Endometrial microvascular endothelial cells (primary cell): ENCODE data around the gene CYTH4. TPM values are rescaled to one million over a fixed set of nuclear protein-coding genes. Genes with fewer than 3 reads are reported as not detected.

ENCODE experiments used
- in situ Hi-C: cut with HindIII; loops from 2 replicates; pipeline ENCODE4 v1.10.0; 2017; ENCODE audit warnings: low sequenced_read_pairs, low pct_unique_long_range_greater_than_20kb; ENCODE audit errors: inconsistent ontology term
- total RNA-seq: library from RNA; depleted of rRNA; stranded (reverse); fragments of >200 nt; gene quantifications from one replicate; pipeline ENCODE4 v1.2.3, GENCODE V29; 2015; ENCODE audit errors: inconsistent ontology term

Gene CYTH4
- total RNA-seq, 1 donor from 2014 or later, result 0.19 TPM

GRCh38 chr22:37284126-37284804 lies 2.0 kb downstream of the CYTH4 start:
- in situ Hi-C loops, result no loop called here

GRCh38 chr22:37284805-37285355 lies 2.6 kb downstream of the CYTH4 start:
- in situ Hi-C loops, result no loop called here

GRCh38 chr22:37285937-37286336 lies 3.6 kb downstream of the CYTH4 start:
- in situ Hi-C loops, result no loop called here

- in situ Hi-C loops, result no loop called here
Measured at GRCh38 chr22:37287550-37287951, 5.2 kb downstream of the CYTH4 start.

- in situ Hi-C loops, result no loop called here
Measured at GRCh38 chr22:37288521-37288920, 6.2 kb downstream of the CYTH4 start.

GRCh38 chr22:37289156-37289735 lies 6.9 kb downstream of the CYTH4 start:
- in situ Hi-C loops, result no loop called here

- in situ Hi-C loops, result no loop called here
Measured at GRCh38 chr22:37290737-37291136, 8.4 kb downstream of the CYTH4 start.

GRCh38 chr22:37291559-37292298 lies 9.4 kb downstream of the CYTH4 start:
- in situ Hi-C loops, result no loop called here

GRCh38 chr22:37292641-37293040 lies 10.3 kb downstream of the CYTH4 start:
- in situ Hi-C loops, result no loop called here

GRCh38 chr22:37293172-37293571 lies 10.9 kb downstream of the CYTH4 start:
- in situ Hi-C loops, result no loop called here

- in situ Hi-C loops, result no loop called here
Measured at GRCh38 chr22:37294747-37295146, 12.4 kb downstream of the CYTH4 start.

GRCh38 chr22:37295213-37295886 lies 13.0 kb downstream of the CYTH4 start:
- in situ Hi-C loops, result no loop called here

- in situ Hi-C loops, result no loop called here
Measured at GRCh38 chr22:37295946-37296345, 13.6 kb downstream of the CYTH4 start.

- in situ Hi-C loops, result no loop called here
Measured at GRCh38 chr22:37298748-37299495, 16.6 kb downstream of the CYTH4 start.

GRCh38 chr22:37299969-37300509 lies 17.7 kb downstream of the CYTH4 start:
- in situ Hi-C loops, result no loop called here

GRCh38 chr22:37300551-37301017 lies 18.3 kb downstream of the CYTH4 start:
- in situ Hi-C loops, result no loop called here

GRCh38 chr22:37301144-37301830 lies 19.0 kb downstream of the CYTH4 start:
- in situ Hi-C loops, result no loop called here
